Stimulated activated CD8-positive, alpha-beta memory T cell treated with anti-CD3 and anti-CD28 coated beads, Interleukin-7, amount 100 ng/mL, for 48 hours (primary cell): Measurements from ENCODE around the gene FADS1.

Experiments used
- DNase-seq, 2 donors: peaks; one replicate each; pipeline ENCODE4 v3.0.0-alpha.2; 2020; ENCODE audit warnings: low read depth in 1 of 2; ENCODE audit errors: extremely low read depth in 1 of 2

FADS1 gene

DNA sequence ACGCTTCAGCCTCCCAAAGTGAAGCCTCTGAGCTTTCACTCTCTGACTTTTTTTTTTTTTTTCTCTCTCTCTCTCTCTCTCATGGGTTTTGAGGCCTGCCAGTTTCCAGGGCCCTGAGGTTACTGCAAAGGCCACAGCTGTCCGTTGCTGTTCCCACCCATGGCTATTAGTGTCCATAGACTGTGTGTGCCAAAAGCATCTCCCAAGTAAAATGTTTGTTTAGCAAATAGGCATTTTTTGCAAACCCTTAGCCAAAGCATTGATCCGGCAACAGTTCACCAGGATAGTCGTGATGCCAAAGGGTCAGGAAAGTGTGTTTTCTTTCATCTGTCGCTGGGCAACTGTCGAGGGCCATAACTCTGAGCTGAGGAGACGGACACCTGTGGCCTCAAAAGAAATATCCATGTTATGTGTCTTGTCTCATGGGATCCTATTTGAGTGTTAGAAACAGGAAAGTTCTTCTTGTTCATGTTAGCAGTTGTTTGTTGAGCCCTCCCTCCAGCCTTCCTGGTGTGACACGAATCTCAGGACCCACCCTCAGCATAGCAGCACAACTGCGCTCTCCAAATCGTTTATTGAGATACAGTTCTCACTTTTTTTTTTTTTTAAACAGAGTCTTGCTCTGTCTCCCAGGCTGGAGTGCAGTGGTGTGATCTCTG is 29.7 kb upstream of the FADS1 start:
- DNase-seq, result no peak

DNA sequence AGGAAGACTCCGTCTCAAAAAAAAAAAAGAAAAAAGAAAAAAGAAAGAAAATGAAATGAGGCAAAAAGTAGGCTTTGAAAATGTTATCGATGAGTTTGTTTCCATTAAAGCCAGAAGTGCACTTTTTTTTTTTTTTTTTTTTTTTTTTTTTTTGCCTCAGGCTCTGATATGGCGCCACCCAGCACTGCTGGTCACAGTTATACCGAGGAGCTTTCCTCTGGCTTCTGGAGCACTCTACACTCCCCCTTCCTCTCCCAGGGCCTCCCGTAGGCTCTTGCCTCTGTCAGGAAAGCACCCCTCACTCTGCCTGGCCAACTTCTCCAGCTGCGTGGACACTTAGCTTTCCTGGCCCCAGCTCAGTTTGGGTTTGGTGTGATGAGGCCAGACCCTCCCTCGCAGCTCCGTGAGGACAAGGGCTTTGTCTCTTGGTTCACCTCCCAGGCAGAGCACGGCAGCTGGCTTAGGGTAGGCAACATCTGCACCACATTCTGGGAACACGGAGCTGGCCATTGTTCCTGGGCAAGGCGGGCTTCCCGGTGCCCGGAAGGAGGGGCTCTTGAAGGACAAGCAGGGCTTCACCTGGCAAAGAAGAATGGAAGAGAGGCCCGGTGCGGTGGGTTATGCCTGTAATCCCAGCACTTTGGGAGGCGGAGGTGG is 28.2 kb upstream of the FADS1 start:
- no peak for DNase-seq

DNA sequence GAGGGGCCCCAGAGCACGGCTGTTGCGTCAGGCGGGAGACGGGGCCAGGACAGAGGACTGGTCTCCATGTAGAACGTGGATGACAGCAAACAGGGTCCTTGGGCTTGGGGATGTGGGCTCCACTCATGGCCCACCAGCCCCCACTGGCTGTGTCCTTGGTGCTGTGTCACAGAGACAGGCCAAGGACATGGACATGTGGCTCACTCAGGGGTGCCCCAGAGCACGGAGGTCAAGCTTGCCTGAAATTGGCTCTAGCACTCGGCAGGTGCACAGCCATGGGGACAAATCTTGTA is 25.7 kb upstream of the FADS1 start:
- DNase-seq, result no peak

DNA sequence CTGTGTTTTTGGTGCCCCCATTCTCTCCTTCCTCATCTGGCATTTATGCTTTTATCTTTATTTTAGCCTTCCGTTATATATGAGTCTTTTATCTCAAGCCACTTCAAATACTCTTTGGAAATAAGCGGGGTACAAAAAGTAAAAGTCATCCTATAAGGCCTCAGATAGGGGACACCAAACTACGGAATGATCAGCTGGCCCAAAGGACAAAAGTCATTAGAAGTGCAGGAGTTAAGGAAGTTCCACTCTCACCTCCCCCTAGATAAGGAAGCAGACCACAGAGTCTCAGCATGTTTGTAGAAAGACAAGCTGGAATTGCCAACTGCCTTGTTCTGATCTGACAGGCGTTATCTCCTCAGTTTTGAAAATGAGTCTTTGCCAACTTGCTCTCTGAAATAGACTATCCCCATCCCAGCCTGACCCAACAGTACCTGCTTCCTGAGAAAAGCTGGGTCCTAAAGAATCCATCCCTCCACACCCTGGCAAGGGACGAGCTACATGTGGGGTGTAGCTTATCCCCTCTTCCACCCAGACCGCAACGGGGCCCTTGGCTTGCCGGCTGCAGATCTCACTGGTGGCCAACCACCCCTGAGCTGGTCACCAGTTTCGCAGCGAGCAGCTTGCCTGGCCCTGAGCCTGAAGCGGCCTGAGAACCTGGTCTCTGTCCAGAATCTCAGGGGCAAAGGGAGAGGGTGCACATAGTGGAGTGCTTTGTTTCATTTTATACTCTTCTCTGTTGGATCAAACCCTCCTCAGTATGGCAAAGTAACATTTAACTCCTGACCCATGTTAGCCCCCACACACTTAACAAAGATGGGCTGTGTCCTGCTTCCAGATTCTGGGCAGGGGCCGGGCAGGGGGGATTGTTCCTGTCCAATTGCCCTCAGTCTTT is 25.1 kb upstream of the FADS1 start:
- no peak for DNase-seq

GRCh38 chr11:61840371-61840770 is 23.6 kb upstream of the FADS1 start:
- no peak for DNase-seq

DNA sequence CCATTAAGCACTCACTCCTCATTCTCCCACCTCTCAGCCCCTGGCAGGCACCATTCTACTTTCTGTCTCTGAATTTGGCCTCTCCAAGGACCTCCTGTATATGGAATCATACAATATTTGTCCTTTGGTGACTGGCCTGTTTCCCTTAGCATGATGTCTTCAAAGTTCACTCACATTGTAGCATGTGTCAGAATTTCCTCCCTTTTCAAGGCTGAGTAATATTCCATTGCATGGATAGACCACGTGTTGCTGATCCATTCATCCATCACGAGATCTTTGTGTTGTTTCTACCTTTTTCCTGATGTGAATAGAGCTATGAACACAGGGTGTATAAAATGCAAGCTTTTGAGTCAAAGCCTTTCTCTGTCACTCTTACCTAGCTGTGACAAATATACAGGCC is 22.9 kb upstream of the FADS1 start:
- DNase-seq, result no peak

DNA sequence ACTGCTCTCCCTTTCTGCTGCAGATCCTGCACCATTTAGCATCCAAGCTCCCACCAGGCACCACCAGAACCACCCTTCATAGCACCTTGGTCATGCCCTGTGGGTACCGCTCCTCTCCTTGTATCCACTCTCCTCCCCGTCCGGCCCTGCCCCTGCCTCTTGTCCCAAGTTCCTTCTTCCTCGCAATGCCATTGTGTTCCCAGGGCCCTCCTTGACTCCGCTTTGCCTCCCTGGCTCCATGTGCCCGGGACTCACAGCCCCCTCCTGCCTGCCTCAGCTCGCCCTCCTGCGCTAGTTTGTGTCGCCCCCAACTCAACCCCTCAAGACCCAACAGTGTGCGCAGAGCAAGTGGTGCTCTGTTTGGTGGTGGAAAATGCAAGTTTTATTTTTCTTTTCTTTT is 22.1 kb upstream of the FADS1 start:
- DNase-seq, result no peak

DNA sequence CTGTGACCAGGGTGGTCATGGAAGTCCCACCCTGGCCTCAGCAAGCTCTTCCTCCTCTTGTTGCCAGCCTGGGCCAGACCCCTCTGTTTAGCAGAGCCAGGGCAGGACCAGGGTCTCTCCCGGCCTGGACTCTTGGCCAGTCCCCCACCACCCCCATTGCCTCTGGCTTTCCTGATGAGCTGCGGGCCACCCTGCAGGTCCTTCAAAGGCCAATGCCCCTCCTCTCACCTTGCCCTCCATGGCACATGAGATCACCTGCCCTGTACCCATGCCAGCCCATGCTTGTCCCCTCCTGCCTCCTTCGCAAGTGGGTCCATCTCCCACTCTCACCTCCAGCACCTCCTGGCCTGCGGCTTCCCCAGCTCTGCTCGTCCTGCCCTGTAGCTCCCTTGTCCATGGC is 21.7 kb upstream of the FADS1 start:
- DNase-seq, result no peak

DNA sequence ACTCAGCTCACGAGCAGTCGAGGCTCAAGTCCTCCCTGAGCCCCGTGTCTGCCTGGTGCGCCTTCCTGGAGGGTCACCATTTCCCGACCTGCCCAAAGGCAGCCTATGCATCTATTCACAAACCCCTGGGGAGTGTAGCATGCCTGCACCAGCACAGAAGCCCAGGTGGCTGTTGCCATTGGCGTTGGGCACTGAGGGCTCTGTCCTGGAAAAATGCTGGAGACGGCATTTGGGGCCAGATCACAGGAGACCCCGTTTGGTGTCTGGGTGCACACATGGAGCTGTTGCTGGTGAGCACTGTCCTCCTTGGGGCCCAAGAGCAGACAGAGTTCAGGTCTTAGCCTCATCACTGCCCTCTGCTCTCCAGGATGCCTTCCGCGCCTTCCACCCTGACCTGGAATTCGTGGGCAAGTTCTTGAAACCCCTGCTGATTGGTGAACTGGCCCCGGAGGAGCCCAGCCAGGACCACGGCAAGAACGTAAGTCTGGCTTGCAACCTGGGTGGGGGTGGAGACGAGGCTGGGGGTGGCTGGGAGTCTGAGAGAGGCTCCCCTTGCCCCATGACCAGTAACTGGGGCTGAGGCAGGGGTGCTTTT is 20.7 kb upstream of the FADS1 start:
- no peak for DNase-seq

DNA sequence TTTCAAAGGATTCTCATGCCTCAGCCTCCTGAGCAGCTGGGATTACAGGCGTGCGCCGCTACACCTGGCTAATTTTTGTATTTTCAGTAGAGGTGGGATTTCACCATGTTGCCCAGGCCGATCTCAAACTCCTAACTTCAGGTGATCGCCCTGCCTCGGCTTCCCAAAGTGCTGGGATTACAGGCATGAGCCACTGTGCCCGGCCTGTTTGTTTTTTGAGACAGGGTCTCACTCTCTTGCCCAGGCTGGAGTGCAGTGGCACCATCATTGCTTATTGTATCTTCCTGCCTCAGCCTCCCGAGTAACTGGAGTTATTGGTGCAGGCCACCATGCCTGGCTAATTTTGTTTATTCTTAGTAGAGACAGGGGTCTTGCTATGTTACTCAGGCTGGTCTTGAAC is 19.4 kb upstream of the FADS1 start:
- DNase-seq, result no peak

- DNase-seq, result no peak
Observed at GRCh38 chr11:61834278-61835048, 17.7 kb upstream of the FADS1 start.

- no peak for DNase-seq
Observed at GRCh38 chr11:61833926-61834277, 17.1 kb upstream of the FADS1 start.

GRCh38 chr11:61833471-61833870 is 16.7 kb upstream of the FADS1 start:
- DNase-seq, result no peak

- DNase-seq, result no peak
Observed at GRCh38 chr11:61832754-61833153, 16.0 kb upstream of the FADS1 start.

DNA sequence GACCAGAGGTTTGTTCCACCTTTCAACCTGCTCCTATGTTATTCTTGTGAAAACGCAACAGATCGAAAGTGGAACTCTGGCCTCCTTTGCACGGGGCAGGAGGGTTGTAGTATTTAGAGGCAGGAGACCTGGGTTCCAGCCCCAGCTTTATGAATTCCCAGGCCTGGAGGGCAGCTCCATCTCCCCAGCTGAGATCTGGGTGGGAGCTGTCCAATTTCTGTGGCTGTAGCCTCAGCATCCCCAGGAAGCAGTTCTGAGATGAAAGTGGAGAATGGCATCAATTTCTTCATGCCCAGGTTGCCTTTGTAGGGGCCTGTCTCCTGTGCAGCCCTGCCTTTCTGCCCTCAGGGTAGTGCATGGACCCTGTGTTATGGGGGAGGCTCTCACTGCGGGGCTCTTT is 15.4 kb upstream of the FADS1 start:
- no peak for DNase-seq

- DNase-seq, result no peak
Observed at GRCh38 chr11:61830237-61831105, 13.7 kb upstream of the FADS1 start.

DNA sequence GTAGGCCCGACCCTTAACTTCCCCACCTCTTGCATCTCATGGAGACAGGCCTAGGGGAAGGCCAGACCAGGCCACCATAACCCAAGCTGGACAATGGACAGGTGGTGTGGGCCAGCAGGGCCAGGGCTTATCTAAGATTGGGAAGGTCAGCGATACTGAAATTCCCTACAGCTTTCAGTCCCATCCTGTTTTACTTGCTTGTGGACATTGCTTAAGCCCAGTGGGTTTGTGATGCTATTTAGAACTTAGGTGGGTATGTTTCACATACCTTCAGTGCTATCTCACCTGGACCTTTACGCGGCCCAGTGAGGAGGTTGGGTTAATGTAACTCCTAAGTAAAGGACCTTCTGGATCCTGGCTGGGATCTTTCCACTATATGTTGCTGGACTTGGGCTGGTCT is 13.0 kb upstream of the FADS1 start:
- no peak for DNase-seq

DNA sequence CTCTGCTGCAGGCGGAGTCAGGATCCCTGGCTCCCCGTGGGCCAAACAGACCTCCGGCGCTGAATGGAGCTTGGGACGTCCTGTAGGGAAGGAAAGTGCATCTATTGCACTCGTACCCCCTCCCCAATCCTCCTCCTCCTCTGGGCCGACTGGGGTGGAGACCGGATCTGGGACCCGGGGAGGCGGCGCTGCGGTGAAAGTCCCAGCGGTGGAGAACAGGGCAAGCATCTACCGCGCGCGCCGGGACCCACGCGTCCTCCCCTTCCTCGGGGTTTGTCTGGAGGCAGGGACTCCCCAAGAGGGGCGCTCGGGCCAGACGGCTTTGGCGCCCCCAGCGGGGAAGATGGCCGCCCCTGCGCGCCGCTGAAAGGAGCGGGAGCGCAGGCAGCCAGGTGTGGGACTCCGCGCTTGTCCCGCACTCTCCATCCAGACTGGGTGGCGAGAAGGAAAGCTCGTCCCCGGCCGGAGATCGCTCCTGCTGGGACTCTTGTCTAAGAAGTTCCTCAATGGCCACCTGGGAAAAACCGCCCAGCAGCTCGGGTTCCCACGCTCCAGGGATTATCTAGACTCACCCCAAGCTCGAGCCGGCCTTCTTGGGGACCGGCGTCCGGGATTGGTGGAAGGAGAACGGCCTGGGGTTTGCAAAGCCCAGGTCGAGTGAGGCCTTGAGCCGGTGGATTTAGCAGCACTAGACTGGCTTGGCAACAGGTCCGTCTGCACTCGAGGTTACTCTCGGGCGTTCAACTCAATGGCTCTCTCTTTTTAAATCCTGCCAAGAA is 12.0 kb upstream of the FADS1 start:
- no peak for DNase-seq

GRCh38 chr11:61828379-61828628 is 11.5 kb upstream of the FADS1 start:
- DNase-seq, result no peak
